ENCODE measurements around the gene RGMB.

Gene RGMB

DNA sequence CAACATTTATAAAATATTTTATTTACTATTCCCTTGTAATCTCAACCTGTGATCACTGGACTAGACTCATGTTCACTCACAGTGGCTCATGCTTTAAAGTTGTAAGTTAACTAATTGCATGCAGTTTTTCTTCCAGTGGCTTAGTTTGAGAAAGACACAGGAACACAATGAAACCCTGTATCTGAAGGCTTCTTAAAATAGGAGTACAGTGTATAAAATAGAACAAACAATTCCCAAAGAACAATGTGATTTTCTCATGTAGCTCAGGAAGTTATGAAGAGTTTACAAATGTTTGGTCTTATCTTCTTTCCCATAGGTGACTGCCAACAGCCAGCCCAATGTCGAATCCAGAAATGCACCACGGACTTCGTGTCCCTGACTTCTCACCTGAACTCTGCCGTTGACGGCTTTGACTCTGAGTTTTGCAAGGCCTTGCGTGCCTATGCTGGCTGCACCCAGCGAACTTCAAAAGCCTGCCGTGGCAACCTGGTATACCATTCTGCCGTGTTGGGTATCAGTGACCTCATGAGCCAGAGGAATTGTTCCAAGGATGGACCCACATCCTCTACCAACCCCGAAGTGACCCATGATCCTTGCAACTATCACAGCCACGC, 5.9 kb downstream of the RGMB start:
- no peak for DNase-seq (ENCODE audit: low read depth in 2 of 2)
- no peak for TF ChIP-seq CTCF (IDR thresholded peaks at IDR 0.05; ENCODE audit: low read depth, low read length)
- no peak overlapping the region for H3K4me3 ChIP-seq (replicated peaks in 1 of 2; ENCODE audit: low read depth in 2 of 2, low read length in 2 of 2)

- no peak for TF ChIP-seq CTCF (IDR thresholded peaks at IDR 0.05; ENCODE audit: low read depth, low read length)
- H3K4me3 ChIP-seq (replicated peaks in 1 of 2; ENCODE audit: low read depth in 2 of 2, low read length in 2 of 2) = no peak overlapping the region
- no peak for DNase-seq (ENCODE audit: low read depth in 2 of 2)
These were observed 6.9 kb downstream of the RGMB start for GRCh38 chr5:98780390-98780789.

DNA sequence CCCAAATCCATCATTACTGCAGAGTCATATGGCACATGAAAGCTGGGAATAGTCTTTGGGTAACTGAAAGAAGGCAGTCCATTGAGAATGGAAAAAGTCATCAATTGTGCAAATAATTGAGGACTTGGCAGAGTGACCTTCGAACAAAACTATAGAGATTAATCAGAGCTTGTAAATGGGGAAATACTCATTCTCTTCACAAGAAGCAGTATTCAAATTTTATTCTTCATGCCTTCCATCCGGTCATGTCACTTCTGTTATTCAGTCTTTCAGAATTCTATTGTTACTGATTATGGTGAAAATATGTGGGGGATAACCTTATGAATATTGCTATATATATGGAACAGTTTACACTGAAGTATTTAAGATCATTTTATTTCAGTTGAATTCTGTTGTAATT, 8.1 kb downstream of the RGMB start:
- TF ChIP-seq CTCF (IDR thresholded peaks at IDR 0.05; ENCODE audit: low read depth, low read length) = no peak
- DNase-seq (ENCODE audit: low read depth in 2 of 2) = no peak
- H3K4me3 ChIP-seq (replicated peaks in 1 of 2; ENCODE audit: low read depth in 2 of 2, low read length in 2 of 2) = no peak overlapping the region

GRCh38 chr5:98781964-98782363, 8.5 kb downstream of the RGMB start:
- no peak for TF ChIP-seq CTCF (IDR thresholded peaks at IDR 0.05; ENCODE audit: low read depth, low read length)
- no peak for DNase-seq (ENCODE audit: low read depth in 2 of 2)
- no peak overlapping the region for H3K4me3 ChIP-seq (replicated peaks in 1 of 2; ENCODE audit: low read depth in 2 of 2, low read length in 2 of 2)

DNA sequence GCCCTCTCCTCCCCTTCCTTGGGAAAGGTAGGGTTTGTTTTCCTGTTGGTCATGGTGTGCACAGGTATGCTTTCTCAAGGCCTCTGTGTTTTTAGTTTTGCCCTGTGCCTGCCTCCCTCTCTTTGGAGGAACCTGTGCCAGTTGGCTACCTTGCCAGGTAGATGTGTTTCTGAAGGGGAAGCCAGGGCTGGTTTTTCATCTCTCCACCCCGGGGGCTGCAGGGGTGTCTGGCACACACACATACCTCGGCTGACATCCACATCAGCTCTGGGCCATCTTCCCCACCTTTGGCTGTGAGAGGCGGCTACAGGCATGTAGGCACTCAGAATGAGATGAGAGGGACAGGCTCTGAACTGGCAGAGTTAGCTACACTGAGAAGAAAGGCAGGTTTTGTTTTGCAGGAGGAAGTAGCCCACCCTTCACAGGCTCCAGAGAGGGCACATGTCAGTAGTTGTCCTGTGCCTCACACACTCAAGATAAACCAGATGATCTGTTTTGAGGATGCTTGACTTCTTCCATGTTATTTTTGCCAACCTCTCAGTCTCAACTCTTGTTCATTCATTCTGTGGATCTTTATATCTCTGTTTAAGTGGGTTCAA, 9.7 kb downstream of the RGMB start:
- no peak for DNase-seq (ENCODE audit: low read depth in 2 of 2)
- no peak overlapping the region for H3K4me3 ChIP-seq (replicated peaks in 1 of 2; ENCODE audit: low read depth in 2 of 2, low read length in 2 of 2)
- TF ChIP-seq CTCF (IDR thresholded peaks at IDR 0.05; ENCODE audit: low read depth, low read length) = no peak

- TF ChIP-seq CTCF (IDR thresholded peaks at IDR 0.05; ENCODE audit: low read depth, low read length) = no peak
- no peak for DNase-seq (ENCODE audit: low read depth in 2 of 2)
- H3K4me3 ChIP-seq (replicated peaks in 1 of 2; ENCODE audit: low read depth in 2 of 2, low read length in 2 of 2) = no peak overlapping the region
These were observed 10.9 kb downstream of the RGMB start for GRCh38 chr5:98784411-98784810.

DNA sequence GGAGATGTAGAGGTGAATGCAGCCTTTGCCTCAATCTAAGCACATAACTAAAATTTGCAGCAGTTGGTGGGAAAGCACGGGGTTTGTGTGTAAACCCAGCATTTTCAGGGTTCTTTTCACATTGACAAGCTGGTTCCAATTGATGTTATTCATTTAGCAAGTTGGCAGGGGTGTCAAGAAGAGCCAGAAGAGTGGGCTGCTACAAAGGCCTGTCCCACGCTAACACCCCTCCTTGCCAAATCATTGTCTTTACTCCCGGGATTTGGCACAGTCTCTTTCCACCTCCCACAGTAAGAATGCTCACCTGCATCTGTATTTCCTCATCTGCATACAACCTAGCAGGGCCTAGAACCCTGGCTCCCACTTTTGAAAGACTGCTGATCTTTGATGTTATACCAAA, 11.8 kb downstream of the RGMB start:
- no peak for TF ChIP-seq CTCF (IDR thresholded peaks at IDR 0.05; ENCODE audit: low read depth, low read length)
- DNase-seq (ENCODE audit: low read depth in 2 of 2) = no peak
- H3K4me3 ChIP-seq (replicated peaks in 1 of 2; ENCODE audit: low read depth in 2 of 2, low read length in 2 of 2) = no peak overlapping the region
